Right lobe of liver (tissue), 4 donors: ENCODE data around the gene NFIA.

Experiments used
- POLR2A ChIP-seq: fragments of 450-650 bp; IDR thresholded peaks from one replicate; pipeline ENCODE4 v1.6.1; 2017; ENCODE audit warnings: antibody characterized with exemption, mild to moderate bottlenecking
- TF ChIP-seq, protein P1 (sequence below), 4 donors: fragments of 200-600 bp in 3 of 4; fragments of 450-650 bp in 1 of 4; IDR thresholded peaks; one replicate each; pipeline versions ENCODE4 v1.5.1 to v1.8.0; 2016 to 2022; ENCODE audit warnings: antibody characterized with exemption in 4 of 4, mild to moderate bottlenecking in 2 of 4
- donor health status: DM: no; HTN: no; CAD: no.
- donor health status: DM: no; HTN: no; CAD: no.
- donor health status: DM: no; HTN: yes; CAD: no.

DNA sequence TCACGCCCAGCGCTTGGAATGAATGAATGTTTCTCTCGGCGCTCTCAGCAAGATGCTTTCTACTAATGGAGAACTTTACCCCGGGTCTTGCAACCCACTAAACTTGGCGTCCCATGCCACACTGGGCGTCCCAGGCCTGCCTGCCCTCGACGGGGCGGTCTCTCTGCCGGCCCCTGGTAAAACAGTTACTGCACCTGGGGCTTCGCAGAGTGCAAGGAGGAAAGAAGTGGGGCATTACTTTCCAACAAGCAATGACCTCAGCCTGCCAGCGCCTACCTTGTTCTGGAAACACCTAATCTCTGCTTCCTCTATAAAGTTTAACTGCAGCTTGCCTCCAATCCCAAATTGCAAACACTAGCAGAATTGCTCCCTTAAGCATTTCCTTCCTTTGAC, 27.8 kb upstream of the NFIA start:
- TF ChIP-seq, protein P1, sequence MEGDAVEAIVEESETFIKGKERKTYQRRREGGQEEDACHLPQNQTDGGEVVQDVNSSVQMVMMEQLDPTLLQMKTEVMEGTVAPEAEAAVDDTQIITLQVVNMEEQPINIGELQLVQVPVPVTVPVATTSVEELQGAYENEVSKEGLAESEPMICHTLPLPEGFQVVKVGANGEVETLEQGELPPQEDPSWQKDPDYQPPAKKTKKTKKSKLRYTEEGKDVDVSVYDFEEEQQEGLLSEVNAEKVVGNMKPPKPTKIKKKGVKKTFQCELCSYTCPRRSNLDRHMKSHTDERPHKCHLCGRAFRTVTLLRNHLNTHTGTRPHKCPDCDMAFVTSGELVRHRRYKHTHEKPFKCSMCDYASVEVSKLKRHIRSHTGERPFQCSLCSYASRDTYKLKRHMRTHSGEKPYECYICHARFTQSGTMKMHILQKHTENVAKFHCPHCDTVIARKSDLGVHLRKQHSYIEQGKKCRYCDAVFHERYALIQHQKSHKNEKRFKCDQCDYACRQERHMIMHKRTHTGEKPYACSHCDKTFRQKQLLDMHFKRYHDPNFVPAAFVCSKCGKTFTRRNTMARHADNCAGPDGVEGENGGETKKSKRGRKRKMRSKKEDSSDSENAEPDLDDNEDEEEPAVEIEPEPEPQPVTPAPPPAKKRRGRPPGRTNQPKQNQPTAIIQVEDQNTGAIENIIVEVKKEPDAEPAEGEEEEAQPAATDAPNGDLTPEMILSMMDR (IDR thresholded peaks at IDR 0.05) = no peak
- TF ChIP-seq POLR2A = no peak
